Dendritic cell treated with granulocyte-macrophage colony-stimulating factor and Interleukin-4, amounts not matched to agents 40 ng/mL and 50 ng/mL, for 4 days (primary cell): ENCODE data around the gene FBH1.
A peak's percentile ranks its signal among the peaks of the same experiment; 100 is the strongest.

ENCODE experiments used
- H3K27ac Mint-ChIP-seq: one replicate; pipeline ENCODE4 v1.8.0; 2022; ENCODE audit warnings: mild to moderate bottlenecking, mixed read lengths
- H3K27me3 Mint-ChIP-seq: one replicate; pipeline ENCODE4 v1.8.0; 2022; ENCODE audit warnings: mild to moderate bottlenecking, mixed read lengths
- H3K36me3 Mint-ChIP-seq: one replicate; pipeline ENCODE4 v1.8.0; 2022; ENCODE audit warnings: low read depth, mixed read lengths
- H3K4me1 Mint-ChIP-seq: one replicate; pipeline ENCODE4 v1.8.0; 2022; ENCODE audit warnings: low read depth, mixed read lengths
- H3K4me3 Mint-ChIP-seq: one replicate; pipeline ENCODE4 v1.8.0; 2022; ENCODE audit warnings: mild to moderate bottlenecking, moderate library complexity, mixed read lengths
- H3K9me3 Mint-ChIP-seq: one replicate; pipeline ENCODE4 v1.8.0; 2022; ENCODE audit warnings: mixed read lengths
- intact Hi-C: fragments of 100-400 bp; cut with micrococcal nuclease; formaldehyde crosslinking; loops from one replicate; pipeline ENCODE4 v1.15.0; 2022

Gene FBH1

GRCh38 chr10:5921746-5922145 lies 31.7 kb downstream of the FBH1 start:
- no peak overlapping the region for H3K27ac Mint-ChIP-seq
- intact Hi-C loops, result no loop called here

GRCh38 chr10:5924889-5925288 lies 34.8 kb downstream of the FBH1 start:
- Mint-ChIP-seq H3K36me3 (peaks cover 100% of the 10 kb centered on the region), H3K4me3 (no peak overlapping the region), H3K27me3 (no peaks in the 10 kb centered on the region), H3K27ac (no peak overlapping the region), H3K9me3 (no peaks in the 10 kb centered on the region), H3K4me1 (no peaks in the 10 kb centered on the region)
- intact Hi-C loops, result no loop called here

More at GRCh38 chr10:5921746-5922145, 31.7 kb downstream of the FBH1 start:
- peaks cover 97% of the 10 kb centered on the region for H3K36me3 Mint-ChIP-seq
- no peaks in the 10 kb centered on the region for H3K4me1 Mint-ChIP-seq
- H3K27me3 Mint-ChIP-seq, result no peaks in the 10 kb centered on the region
- no peaks in the 10 kb centered on the region for H3K9me3 Mint-ChIP-seq
- H3K4me3 Mint-ChIP-seq, result no peak overlapping the region

GRCh38 chr10:5927306-5927705 lies 37.3 kb downstream of the FBH1 start:
- Mint-ChIP-seq H3K9me3 (no peaks in the 10 kb centered on the region), H3K4me3 (no peak overlapping the region), H3K27ac (no peak overlapping the region), H3K27me3 (no peaks in the 10 kb centered on the region), H3K4me1 (no peaks in the 10 kb centered on the region), H3K36me3 (peaks cover 100% of the 10 kb centered on the region)
- intact Hi-C loops, result no loop called here

- no peaks in the 10 kb centered on the region for H3K9me3 Mint-ChIP-seq
- no peaks in the 10 kb centered on the region for H3K27me3 Mint-ChIP-seq
- intact Hi-C loops, result no loop called here
- no peaks in the 10 kb centered on the region for H3K4me1 Mint-ChIP-seq
- H3K27ac Mint-ChIP-seq, result no peak overlapping the region
- H3K36me3 Mint-ChIP-seq, result peaks cover 96% of the 10 kb centered on the region
- no peak overlapping the region for H3K4me3 Mint-ChIP-seq
Observed at GRCh38 chr10:5929442-5929841, 39.4 kb downstream of the FBH1 start.

- Mint-ChIP-seq H3K4me3 (no peak overlapping the region), H3K27me3 (no peaks in the 10 kb centered on the region), H3K4me1 (no peaks in the 10 kb centered on the region), H3K9me3 (no peaks in the 10 kb centered on the region), H3K36me3 (peaks cover 92% of the 10 kb centered on the region), H3K27ac (no peak overlapping the region)
- intact Hi-C loops, result no loop called here
Observed at GRCh38 chr10:5930272-5930671, 40.2 kb downstream of the FBH1 start.

GRCh38 chr10:5932345-5932744 lies 42.3 kb downstream of the FBH1 start:
- peaks cover 92% of the 10 kb centered on the region for H3K36me3 Mint-ChIP-seq
- intact Hi-C loops, result no loop called here
- H3K27ac Mint-ChIP-seq, result no peak overlapping the region
- H3K9me3 Mint-ChIP-seq, result no peaks in the 10 kb centered on the region
- no peak overlapping the region for H3K4me3 Mint-ChIP-seq
- H3K4me1 Mint-ChIP-seq, result no peaks in the 10 kb centered on the region
- H3K27me3 Mint-ChIP-seq, result no peaks in the 10 kb centered on the region

- Mint-ChIP-seq H3K4me1 (no peaks in the 10 kb centered on the region), H3K4me3 (no peak overlapping the region), H3K9me3 (no peaks in the 10 kb centered on the region), H3K27me3 (no peaks in the 10 kb centered on the region), H3K36me3 (peaks cover 91% of the 10 kb centered on the region), H3K27ac (no peak overlapping the region)
- intact Hi-C loops, result no loop called here
Observed at GRCh38 chr10:5933909-5934546, 44.0 kb downstream of the FBH1 start.

GRCh38 chr10:5935628-5936027 lies 45.6 kb downstream of the FBH1 start:
- intact Hi-C loops, result no loop called here
- Mint-ChIP-seq H3K36me3 (peaks cover 75% of the 10 kb centered on the region), H3K4me3 (no peak overlapping the region)

GRCh38 chr10:5937016-5937415 lies 47.0 kb downstream of the FBH1 start:
- Mint-ChIP-seq H3K4me1 (peaks cover 16% of the 10 kb centered on the region), H3K4me3 (no peak overlapping the region), H3K27ac (no peak overlapping the region), H3K27me3 (no peaks in the 10 kb centered on the region), H3K9me3 (no peaks in the 10 kb centered on the region), H3K36me3 (peaks cover 61% of the 10 kb centered on the region)
- intact Hi-C loops, result no loop called here

More at GRCh38 chr10:5935628-5936027, 45.6 kb downstream of the FBH1 start:
- Mint-ChIP-seq H3K27me3 (no peaks in the 10 kb centered on the region), H3K9me3 (no peaks in the 10 kb centered on the region), H3K4me1 (peaks cover 3% of the 10 kb centered on the region), H3K27ac (no peak overlapping the region)

GRCh38 chr10:5938291-5938690 lies 48.2 kb downstream of the FBH1 start:
- Mint-ChIP-seq H3K27ac (no peak overlapping the region), H3K27me3 (no peaks in the 10 kb centered on the region), H3K36me3 (peaks cover 50% of the 10 kb centered on the region), H3K4me3 (no peak overlapping the region), H3K9me3 (no peaks in the 10 kb centered on the region), H3K4me1 (peaks cover 25% of the 10 kb centered on the region)
- intact Hi-C loops, result no loop called here

GRCh38 chr10:5940807-5941218 lies 50.8 kb downstream of the FBH1 start:
- Mint-ChIP-seq H3K36me3 (peaks cover 31% of the 10 kb centered on the region), H3K4me3 (no peak overlapping the region), H3K4me1 (peaks cover 50% of the 10 kb centered on the region), H3K27me3 (no peaks in the 10 kb centered on the region), H3K9me3 (no peaks in the 10 kb centered on the region), H3K27ac (peak overlapping the region; percentile 86)
- intact Hi-C loops, result no loop called here

GRCh38 chr10:5941579-5941978 lies 51.5 kb downstream of the FBH1 start:
- Mint-ChIP-seq H3K36me3 (peaks cover 24% of the 10 kb centered on the region), H3K27me3 (no peaks in the 10 kb centered on the region), H3K4me3 (no peak overlapping the region), H3K27ac (peak overlapping the region; percentile 86), H3K4me1 (peaks cover 58% of the 10 kb centered on the region), H3K9me3 (no peaks in the 10 kb centered on the region)
- intact Hi-C loops, result no loop called here

GRCh38 chr10:5942001-5942400 lies 52.0 kb downstream of the FBH1 start:
- Mint-ChIP-seq H3K4me3 (no peak overlapping the region), H3K27ac (peak overlapping the region; percentile 86), H3K36me3 (peaks cover 20% of the 10 kb centered on the region), H3K27me3 (no peaks in the 10 kb centered on the region), H3K9me3 (no peaks in the 10 kb centered on the region), H3K4me1 (peaks cover 62% of the 10 kb centered on the region)
- intact Hi-C loops, result no loop called here

GRCh38 chr10:5942474-5942873 lies 52.4 kb downstream of the FBH1 start:
- Mint-ChIP-seq H3K4me3 (peak overlapping the region; percentile 33), H3K27me3 (no peaks in the 10 kb centered on the region), H3K9me3 (no peaks in the 10 kb centered on the region), H3K4me1 (peaks cover 63% of the 10 kb centered on the region), H3K27ac (peak overlapping the region; percentile 86), H3K36me3 (peaks cover 15% of the 10 kb centered on the region)
- intact Hi-C loops, result no loop called here

- Mint-ChIP-seq H3K27ac (peak overlapping the region; percentile 86), H3K9me3 (no peaks in the 10 kb centered on the region), H3K4me1 (peaks cover 63% of the 10 kb centered on the region), H3K4me3 (no peak overlapping the region), H3K27me3 (no peaks in the 10 kb centered on the region), H3K36me3 (peaks cover 4% of the 10 kb centered on the region)
- intact Hi-C loops, result no loop called here
Observed at GRCh38 chr10:5943536-5943935, 53.5 kb downstream of the FBH1 start.
